ENCODE measurements around the gene ANKRD7.
"Not testable (repeated sequence)": the region's sequence is repeated elsewhere in the genome, so short reads cannot be mapped to it uniquely, and the experiment has no call there.

Gene ANKRD7

GRCh38 chr7:118233799-118234198, 9.3 kb downstream of the ANKRD7 start:
- H3K4me3 ChIP-seq (replicated peaks; ENCODE audit: insufficient read depth, low read length), result no peak overlapping the region
- H3K27ac ChIP-seq (replicated peaks), result no peak overlapping the region
- no peak for TF ChIP-seq GABPA (IDR thresholded peaks at IDR 0.05; ENCODE audit: low read depth)
- TF ChIP-seq REST (IDR thresholded peaks at IDR 0.05; ENCODE audit: insufficient replicate concordance, low read depth), result no peak
- no peak for TF ChIP-seq POLR2AphosphoS5 (IDR thresholded peaks at IDR 0.05; ENCODE audit: low read depth)
- no peak for TF ChIP-seq SPI1 (IDR thresholded peaks at IDR 0.05; ENCODE audit: borderline replicate concordance, low read depth)
- TF ChIP-seq CTCF (IDR thresholded peaks at IDR 0.05; ENCODE audit: insufficient read depth, low read length), result no peak
- no peaks in the 10 kb centered on the region for H3K27me3 ChIP-seq (ENCODE audit: insufficient read depth, poor library complexity, severe bottlenecking)
- DNase-seq (ENCODE audit: low read depth in 1 of 2, low spot score in 1 of 2), result no peak

- no peaks in the 10 kb centered on the region for H3K27me3 ChIP-seq (ENCODE audit: insufficient read depth, poor library complexity, severe bottlenecking)
- H3K4me3 ChIP-seq (replicated peaks; ENCODE audit: insufficient read depth, low read length), result no peak overlapping the region
- H3K27ac ChIP-seq (replicated peaks), result no peak overlapping the region
- TF ChIP-seq GABPA (IDR thresholded peaks at IDR 0.05; ENCODE audit: low read depth) (no peak), CTCF (IDR thresholded peaks at IDR 0.05; ENCODE audit: insufficient read depth, low read length) (no peak), POLR2AphosphoS5 (IDR thresholded peaks at IDR 0.05; ENCODE audit: low read depth) (no peak), REST (IDR thresholded peaks at IDR 0.05; ENCODE audit: insufficient replicate concordance, low read depth) (no peak), SPI1 (IDR thresholded peaks at IDR 0.05; ENCODE audit: borderline replicate concordance, low read depth) (no peak)
- DNase-seq (ENCODE audit: low read depth in 1 of 2, low spot score in 1 of 2), result no peak
Observed at GRCh38 chr7:118239014-118239413, 14.5 kb downstream of the ANKRD7 start.

- not testable (repeated sequence) for H3K27me3 ChIP-seq (ENCODE audit: insufficient read depth, poor library complexity, severe bottlenecking); DNase-seq (ENCODE audit: low read depth in 1 of 2, low spot score in 1 of 2); H3K27ac ChIP-seq (replicated peaks); H3K4me3 ChIP-seq (replicated peaks; ENCODE audit: insufficient read depth, low read length)
Observed at GRCh38 chr7:118240320-118240719, 15.8 kb downstream of the ANKRD7 start.

- no peak overlapping the region for H3K4me3 ChIP-seq (replicated peaks; ENCODE audit: insufficient read depth, low read length)
- TF ChIP-seq GABPA (IDR thresholded peaks at IDR 0.05; ENCODE audit: low read depth) (no peak), REST (IDR thresholded peaks at IDR 0.05; ENCODE audit: insufficient replicate concordance, low read depth) (no peak), POLR2AphosphoS5 (IDR thresholded peaks at IDR 0.05; ENCODE audit: low read depth) (no peak), SPI1 (IDR thresholded peaks at IDR 0.05; ENCODE audit: borderline replicate concordance, low read depth) (no peak), CTCF (IDR thresholded peaks at IDR 0.05; ENCODE audit: insufficient read depth, low read length) (no peak)
- H3K27ac ChIP-seq (replicated peaks), result no peak overlapping the region
- H3K27me3 ChIP-seq (ENCODE audit: insufficient read depth, poor library complexity, severe bottlenecking), result no peaks in the 10 kb centered on the region
- no peak for DNase-seq (ENCODE audit: low read depth in 1 of 2, low spot score in 1 of 2)
Observed at GRCh38 chr7:118243695-118244094, 19.2 kb downstream of the ANKRD7 start.
